NCI-H2196 treated with DMSO at 0.1 percent for 48 hours (cell line): Measurements from ENCODE around the gene LAMC2.

Source experiments
- DNase-seq: peaks from one replicate; lab custom pipeline; 2025; ENCODE audit not compliant: unreplicated experiment; lab: John Stamatoyannopoulos, UW

LAMC2 gene

GRCh38 chr1:183283286-183283685, 97.2 kb downstream of the LAMC2 start:
- no peak for DNase-seq

GRCh38 chr1:183284086-183284485, 98.0 kb downstream of the LAMC2 start:
- no peak for DNase-seq

GRCh38 chr1:183285256-183285655, 99.2 kb downstream of the LAMC2 start:
- DNase-seq, result no peak

GRCh38 chr1:183285746-183286145, 99.7 kb downstream of the LAMC2 start:
- no peak for DNase-seq

- DNase-seq, result no peak
These were observed 101.2 kb downstream of the LAMC2 start for GRCh38 chr1:183287191-183287675.

GRCh38 chr1:183288583-183288982, 102.5 kb downstream of the LAMC2 start:
- DNase-seq, result no peak

- no peak for DNase-seq
These were observed 103.0 kb downstream of the LAMC2 start for GRCh38 chr1:183289051-183289496.

- DNase-seq, result no peak
These were observed 104.6 kb downstream of the LAMC2 start for GRCh38 chr1:183290628-183291027.

- no peak for DNase-seq
These were observed 105.2 kb downstream of the LAMC2 start for GRCh38 chr1:183291216-183291762.

GRCh38 chr1:183291802-183292514, 105.9 kb downstream of the LAMC2 start:
- DNase-seq, result no peak

GRCh38 chr1:183293241-183293640, 107.2 kb downstream of the LAMC2 start:
- no peak for DNase-seq

- DNase-seq, result no peak
These were observed 107.8 kb downstream of the LAMC2 start for GRCh38 chr1:183293876-183294275.
